HG02642 (cell line): ENCODE results near the gene NTMT1.
"Not testable (repeated sequence)": the region's sequence is repeated elsewhere in the genome, so short reads cannot be mapped to it uniquely, and the experiment has no call there.

Experiments
- ATAC-seq: cut with Tn5 transposase; IDR thresholded peaks from one replicate; pipeline ENCODE4 v1.9.1; 2021; ENCODE audit warnings: mild to moderate bottlenecking; ENCODE audit not compliant: unreplicated experiment, poor library complexity

NTMT1 gene

GRCh38 chr9:129633848-129634247, 7.9 kb downstream of the NTMT1 start:
- no peak for ATAC-seq

- ATAC-seq = no peak
Observed at GRCh38 chr9:129635099-129636065, 9.4 kb downstream of the NTMT1 start.

GRCh38 chr9:129636343-129636742, 10.4 kb downstream of the NTMT1 start:
- not testable (repeated sequence) for ATAC-seq

- ATAC-seq = no peak
Observed at GRCh38 chr9:129637102-129637501, 11.1 kb downstream of the NTMT1 start.

- ATAC-seq = no peak
Observed at GRCh38 chr9:129637673-129638439, 11.9 kb downstream of the NTMT1 start.

- ATAC-seq = no peak
Observed at GRCh38 chr9:129639034-129639630, 13.2 kb downstream of the NTMT1 start.

- ATAC-seq = no peak
Observed at GRCh38 chr9:129639756-129640085, 13.8 kb downstream of the NTMT1 start.

GRCh38 chr9:129640086-129640870, 14.3 kb downstream of the NTMT1 start:
- no peak for ATAC-seq

- ATAC-seq = peak; percentile 18
Observed at GRCh38 chr9:129640871-129641749, 15.1 kb downstream of the NTMT1 start.

GRCh38 chr9:129641750-129642585, 16.0 kb downstream of the NTMT1 start, which contains the start of gene ASB6:
Gene ASB6, minus strand, starts transcription at chr9:129642151. Its CDS starts 152 bp downstream, at chr9:129641999.
- ATAC-seq = peak; percentile 86

GRCh38 chr9:129643706-129644105, 17.7 kb downstream of the NTMT1 start:
- no peak for ATAC-seq

- ATAC-seq = no peak
Observed at GRCh38 chr9:129644365-129644764, 18.4 kb downstream of the NTMT1 start.

GRCh38 chr9:129644902-129645301, 18.9 kb downstream of the NTMT1 start:
- ATAC-seq = no peak

- no peak for ATAC-seq
Observed at GRCh38 chr9:129646252-129646651, 20.3 kb downstream of the NTMT1 start.

GRCh38 chr9:129646654-129647053, 20.7 kb downstream of the NTMT1 start:
- ATAC-seq = no peak

GRCh38 chr9:129647635-129648034, 21.7 kb downstream of the NTMT1 start:
- ATAC-seq = no peak

GRCh38 chr9:129648092-129648763, 22.3 kb downstream of the NTMT1 start:
- no peak for ATAC-seq

- no peak for ATAC-seq
Observed at GRCh38 chr9:129648764-129649115, 22.8 kb downstream of the NTMT1 start.
